Left cardiac atrium (tissue), 4 donors: Measurements from ENCODE around the gene CDC34. TPM values are rescaled to one million over a fixed set of nuclear protein-coding genes. Genes with fewer than 3 reads are reported as not detected.

ENCODE experiments used
- ATAC-seq, 2 donors: fragments of 200-7000 bp; cut with Tn5 transposase; one replicate each; pipeline ENCODE4 v1.9.1; 2020; ENCODE audit warnings: mild to moderate bottlenecking in 2 of 2, moderate library complexity in 2 of 2
- DNase-seq: peaks from one replicate; pipeline ENCODE4 v3.0.0-alpha.2; 2020
- intact Hi-C, 2 donors: fragments of 100-400 bp; cut with DNase I; formaldehyde crosslinking; loops; one replicate each; pipeline versions ENCODE4 v1.14.1 to v1.15.1; 2022 to 2023
- total RNA-seq, 2 donors: library from RNA; stranded (reverse); fragmentation: NEBNext Ultra II Directional; extraction: Animal tissue kit (Norgen Biotek cat#: 25700); gene quantifications; one replicate each; pipeline ENCODE4 v1.2.1, GENCODE V29; 2021
- donor health status: DM: no; HTN: yes; CAD: no.
- donor health status: DM: no; HTN: yes; CAD: no; lungs with severe emphysema.
- donor health status: DM: yes; HTN: yes; CAD: no.
- donor health status: Dilated cardiomyopathy.

The CDC34 gene
- total RNA-seq, 2 donors from 2014 or later: 63.9 to 71.0 TPM

DNA sequence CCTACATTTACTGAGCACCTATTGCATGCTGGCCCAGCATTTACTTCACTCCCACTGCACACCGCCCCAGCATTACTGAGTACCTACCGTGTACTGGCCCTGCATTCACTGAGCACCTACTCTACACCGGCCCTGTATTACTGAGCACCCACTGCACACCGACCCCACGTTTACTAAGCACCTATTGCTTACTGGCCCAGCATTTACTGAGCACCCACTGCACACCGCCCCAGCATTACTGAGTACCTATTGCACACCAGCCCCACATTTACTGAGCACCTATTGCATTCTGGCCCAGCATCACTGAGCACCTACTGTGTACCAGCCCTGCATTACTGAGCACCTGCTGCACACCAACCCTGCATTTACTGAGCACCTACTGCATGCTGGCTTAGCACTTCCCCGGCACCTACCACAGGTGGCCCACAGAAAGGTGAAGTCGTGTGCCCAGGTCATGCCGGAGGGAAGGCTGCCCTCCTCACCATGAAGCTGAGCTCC lies 17.3 kb upstream of the CDC34 start:
- DNase-seq: no peak
- intact Hi-C loops: no loop called here
- ATAC-seq: no peak

GRCh38 chr19:517721-518597 lies 13.6 kb upstream of the CDC34 start:
- DNase-seq (no peak), ATAC-seq (peak; percentile 22 to 35)
- intact Hi-C loops: no loop called here

- ATAC-seq: peak in 1 of 2 donors; percentile 20
- intact Hi-C loops: no loop called here
- peak; percentile 18 for DNase-seq
Observed at GRCh38 chr19:518598-519231, 12.8 kb upstream of the CDC34 start.

- DNase-seq: peak; percentile 19
- no peak for ATAC-seq
- intact Hi-C loops: no loop called here
Observed at GRCh38 chr19:519449-519865, 12.1 kb upstream of the CDC34 start.

DNA sequence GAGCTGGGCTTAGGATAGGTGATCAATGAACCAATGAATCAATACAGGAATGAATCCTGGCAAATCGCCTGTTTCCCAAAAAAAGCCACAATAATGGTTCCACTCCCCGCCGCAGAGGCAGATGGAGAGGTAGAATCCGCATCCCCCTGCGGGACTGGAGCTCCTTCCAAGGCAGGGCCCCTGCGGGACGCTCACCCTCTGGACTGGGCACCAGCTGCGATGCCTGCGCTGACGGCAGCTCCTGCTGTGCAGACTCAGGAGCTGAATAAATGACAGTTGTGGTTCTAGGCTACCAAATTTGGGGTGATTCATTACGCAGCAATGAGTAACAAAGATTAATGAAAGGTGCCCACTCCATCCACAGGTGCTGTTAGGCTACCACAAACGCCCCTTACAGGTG lies 8.8 kb upstream of the CDC34 start:
- ATAC-seq: no peak
- no peak for DNase-seq
- intact Hi-C loops: no loop called here

DNA sequence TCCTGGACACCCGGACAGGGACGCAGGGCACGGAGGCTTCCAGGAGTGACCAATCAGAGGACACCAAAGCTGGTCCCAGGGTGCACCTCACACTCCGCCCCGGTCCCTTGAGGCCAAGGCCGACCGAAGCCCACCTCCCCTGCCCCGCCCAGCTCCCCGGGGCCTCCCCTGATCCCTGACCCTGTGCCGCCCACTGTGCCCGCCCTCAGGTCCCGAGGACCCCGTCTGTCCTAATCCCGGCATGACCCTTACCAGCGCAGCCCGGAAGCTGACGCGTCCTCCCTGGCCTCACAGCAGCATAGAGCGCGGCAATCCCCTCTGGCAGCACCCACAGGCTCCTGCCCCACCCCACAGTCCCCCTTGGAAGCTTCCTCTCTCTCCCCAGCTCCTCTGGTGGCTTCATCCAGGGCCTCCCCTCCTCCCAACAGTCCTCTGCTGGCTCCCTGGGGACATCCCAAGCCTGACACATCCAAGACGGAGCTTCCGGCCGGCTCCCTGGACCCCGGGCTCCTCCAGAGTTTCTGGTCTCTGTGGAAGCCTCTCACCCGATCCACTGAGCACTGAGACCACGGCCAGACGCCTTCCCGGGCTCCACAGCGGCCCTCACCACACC lies 7.4 kb upstream of the CDC34 start:
- peak; percentile 39 to 40 for ATAC-seq
- DNase-seq: no peak
- intact Hi-C loops: no loop called here

DNA sequence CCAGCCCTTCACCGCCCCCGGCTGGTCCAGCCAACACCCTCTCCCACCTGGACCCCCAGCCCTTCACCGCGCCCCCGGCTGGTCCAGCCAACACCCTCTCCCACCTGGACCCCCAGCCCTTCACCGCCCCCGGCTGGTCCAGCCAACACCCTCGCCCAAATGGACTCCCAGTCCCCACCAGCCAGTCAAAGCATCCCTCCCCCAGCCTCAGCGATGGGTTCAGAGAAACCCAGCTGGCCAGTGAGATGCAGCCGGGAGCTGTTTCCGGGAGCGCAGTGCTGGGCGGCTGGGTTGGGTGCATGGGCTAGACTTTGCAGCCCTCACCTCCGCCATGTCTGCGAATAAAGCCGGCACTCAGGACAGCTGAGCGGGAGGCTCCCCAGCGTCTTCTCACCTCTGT lies 6.5 kb upstream of the CDC34 start:
- DNase-seq: no peak
- intact Hi-C loops: no loop called here
- ATAC-seq: no peak

- ATAC-seq (no peak), DNase-seq (no peak)
- intact Hi-C loops: no loop called here
Observed at GRCh38 chr19:525857-526419, 5.6 kb upstream of the CDC34 start.

- DNase-seq (no peak), ATAC-seq (no peak)
- intact Hi-C loops: no loop called here
Observed at GRCh38 chr19:530134-531008, 1.2 kb upstream of the CDC34 start.

- ATAC-seq (peak; percentile 82 to 85), DNase-seq (peak; percentile 86)
- intact Hi-C loops: no loop called here
Observed at GRCh38 chr19:531009-531752, 379 bp upstream of the CDC34 start.

DNA sequence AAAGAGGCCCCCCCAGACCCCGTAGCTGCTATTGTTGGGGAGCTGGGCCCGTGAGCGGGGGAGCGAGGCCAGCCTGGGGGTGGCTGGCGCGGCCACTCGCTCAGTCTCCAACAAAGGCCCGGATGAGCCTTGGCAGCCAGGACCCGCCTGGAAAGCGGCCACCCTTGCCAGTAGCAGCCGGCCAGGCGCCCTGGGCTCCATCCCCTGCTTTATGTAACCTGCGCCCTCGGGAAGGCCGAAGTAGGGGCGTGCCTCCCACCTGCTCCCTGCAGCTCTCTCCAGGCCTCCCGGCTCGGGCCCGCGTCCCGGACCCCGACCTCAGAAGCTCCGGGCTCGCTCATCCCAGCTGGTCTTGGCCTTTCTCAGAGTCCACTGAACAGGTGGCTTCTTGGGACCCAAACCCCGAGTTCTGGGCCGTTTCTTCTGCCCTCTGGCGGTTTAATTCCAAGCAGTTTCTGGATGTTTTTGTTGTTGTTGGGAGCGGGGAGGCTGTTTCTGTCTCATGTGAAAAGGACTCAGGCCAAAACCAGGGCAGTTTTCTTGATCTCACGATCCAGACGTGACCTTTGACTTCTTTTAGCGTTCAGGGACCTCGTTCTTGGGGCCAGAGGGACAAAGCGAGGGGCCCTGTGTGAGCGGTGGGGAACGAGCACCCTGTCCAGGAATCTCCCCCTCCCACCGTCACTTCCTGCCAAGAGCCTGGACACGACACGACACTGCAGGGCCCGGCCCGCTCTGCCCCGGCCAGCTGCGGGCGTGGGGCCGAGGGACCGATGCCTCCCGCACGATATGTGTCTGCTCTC lies 1.2 kb downstream of the CDC34 start:
- ATAC-seq: peak; percentile 57 to 68
- intact Hi-C loops: loop anchor here in 1 of 2 donors (2.0 kb wide), 1 partner anchor 40 kb away; the partner anchor contains the start of gene BSG
- DNase-seq: peak; percentile 83

DNA sequence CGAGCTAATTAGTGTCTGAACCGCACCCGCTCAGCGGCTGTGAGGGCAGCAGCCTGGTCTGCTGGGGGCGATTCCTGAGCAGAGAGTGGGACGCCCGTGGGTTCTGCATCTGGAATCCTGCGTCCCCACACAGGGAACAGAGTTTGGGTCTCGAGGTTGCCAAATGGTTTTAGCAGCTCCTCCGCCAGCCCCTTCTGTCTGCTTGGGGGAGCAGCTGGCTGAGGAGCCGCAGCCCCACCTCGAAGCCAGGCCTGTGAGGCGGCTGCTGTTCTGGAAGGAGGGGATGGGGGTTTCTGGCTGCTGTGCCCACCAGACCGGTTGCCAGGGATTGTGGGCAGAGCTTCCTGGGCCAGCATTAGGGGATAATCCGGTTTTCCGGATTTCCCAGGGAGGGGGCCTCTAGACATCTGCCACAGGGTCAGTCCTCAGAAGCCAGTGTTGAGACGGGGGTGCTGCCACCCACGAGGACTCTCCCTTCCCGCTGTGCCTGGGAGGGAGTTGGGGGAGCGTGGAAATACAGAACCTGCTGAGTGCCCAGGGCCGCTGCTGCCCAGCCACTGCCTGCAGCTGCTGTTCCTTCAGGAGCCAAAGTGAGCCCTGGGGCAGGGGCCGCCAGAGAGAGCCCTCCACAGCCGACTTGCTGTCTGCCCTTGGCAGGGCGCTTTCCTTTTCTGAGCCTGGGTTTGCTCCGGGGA lies 2.0 kb downstream of the CDC34 start:
- no peak for ATAC-seq
- intact Hi-C loops: loop anchor here in 1 of 2 donors (2.0 kb wide), 1 partner anchor 39 kb away; the partner anchor contains the start of gene BSG
- no peak for DNase-seq

DNA sequence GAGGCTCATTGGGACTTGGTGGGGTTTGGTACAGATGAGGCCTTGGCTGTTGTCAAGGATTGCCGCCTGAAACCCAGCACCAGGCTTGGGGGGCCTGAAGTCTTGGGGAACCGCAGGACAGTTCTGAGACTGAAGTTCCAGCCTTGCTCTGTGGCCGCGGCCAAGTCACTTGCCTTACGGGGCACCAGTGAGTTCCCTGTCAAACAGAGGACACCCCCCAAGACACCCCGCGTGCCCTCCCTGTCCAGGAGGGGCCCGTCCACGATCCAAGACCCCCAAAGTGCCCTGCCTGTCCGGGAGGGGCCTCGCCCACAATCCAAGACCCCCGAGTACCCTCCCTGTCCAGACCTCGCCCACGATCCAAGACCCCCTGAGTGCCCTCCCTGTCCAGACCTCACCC lies 2.5 kb downstream of the CDC34 start:
- ATAC-seq (no peak), DNase-seq (no peak)
- intact Hi-C loops: no loop called here

DNA sequence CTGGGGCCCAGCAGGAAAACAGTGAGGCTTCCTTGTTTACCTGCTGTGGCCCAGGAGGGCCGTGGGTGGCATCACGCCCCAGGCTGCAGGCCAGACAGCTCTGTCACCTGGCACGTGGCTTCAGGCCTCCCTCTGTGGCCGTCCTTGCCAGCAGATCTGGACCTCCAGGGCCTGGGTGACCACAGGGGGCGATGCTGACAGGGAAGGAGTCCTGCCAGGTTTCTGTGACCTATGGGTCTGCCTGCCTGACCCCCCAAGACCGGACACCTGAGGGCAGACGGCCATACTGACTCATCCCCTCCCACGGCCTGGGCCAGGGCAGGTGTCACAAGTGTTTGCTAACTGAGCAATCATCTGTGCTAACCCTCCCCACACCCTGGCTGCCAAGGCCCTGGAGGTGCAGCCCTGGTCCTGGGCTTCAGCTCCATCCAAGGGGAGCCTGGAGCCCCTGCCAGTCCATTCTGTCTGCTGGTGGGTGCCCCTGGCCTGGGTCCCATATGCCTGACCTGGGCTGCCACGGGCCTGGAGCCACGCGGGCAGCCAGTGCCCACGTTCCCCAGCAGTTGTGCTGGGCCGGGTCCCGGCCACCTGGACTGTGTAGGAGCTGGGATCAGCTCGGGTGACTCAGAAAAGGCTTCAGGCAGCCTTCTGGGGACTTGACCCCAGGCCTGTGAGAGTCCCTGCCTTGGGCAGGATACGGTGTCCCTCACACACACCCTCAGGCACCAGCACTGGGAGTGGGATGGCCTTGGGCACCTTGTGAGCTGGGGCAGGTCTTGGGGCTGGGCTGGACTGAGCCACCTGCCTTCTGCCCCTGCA lies 3.7 kb downstream of the CDC34 start:
- intact Hi-C loops: no loop called here
- ATAC-seq (no peak), DNase-seq (no peak)

DNA sequence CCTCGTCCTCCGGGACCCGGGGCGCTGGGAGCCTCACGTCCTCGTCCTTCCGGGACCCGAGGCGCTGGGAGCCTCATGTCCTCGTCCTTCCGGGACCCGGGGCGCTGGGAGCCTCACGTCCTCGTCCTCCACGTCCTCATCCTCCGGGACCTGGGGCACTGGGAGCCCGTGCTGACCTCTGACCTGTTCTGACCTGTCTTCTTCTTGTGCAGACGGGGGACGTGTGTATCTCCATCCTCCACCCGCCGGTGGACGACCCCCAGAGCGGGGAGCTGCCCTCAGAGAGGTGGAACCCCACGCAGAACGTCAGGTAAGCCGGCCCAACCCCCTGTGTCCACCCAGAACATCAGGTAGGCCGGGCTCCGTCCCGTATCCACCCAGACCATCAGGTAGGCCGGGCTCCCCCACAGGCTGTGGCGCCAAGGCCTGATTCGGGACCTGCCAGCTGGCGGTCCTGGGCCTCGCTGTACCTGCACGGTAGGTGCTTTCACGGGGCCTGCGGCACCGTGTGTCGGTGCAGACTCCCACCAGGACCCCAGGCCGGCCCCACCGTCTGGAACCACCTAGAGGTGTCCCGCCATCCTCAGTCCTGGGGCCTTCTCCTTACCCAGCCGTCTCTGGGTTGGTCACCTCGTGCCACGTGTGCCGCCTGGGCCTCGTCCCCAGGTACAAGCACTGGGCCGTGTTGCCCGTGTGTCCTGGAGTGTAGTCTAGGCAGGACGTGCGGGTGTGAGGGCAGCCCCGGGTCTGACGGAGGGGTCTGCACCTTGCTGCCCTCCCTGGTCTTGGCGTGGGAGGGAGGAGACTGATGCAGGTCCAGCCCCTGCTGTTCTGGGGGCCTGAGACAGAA lies 4.7 kb downstream of the CDC34 start:
- intact Hi-C loops: no loop called here

More for the DNA sequence above, 4.7 kb downstream of the CDC34 start:
- ATAC-seq (no peak), DNase-seq (no peak)
